SW480 (cell line): ENCODE measurements around the gene MBD3.

ENCODE experiments used
- DNase-seq: peaks from one replicate; pipeline ENCODE4 v3.0.0-alpha.2; 2016; ENCODE audit warnings: low spot score

MBD3 gene

GRCh38 chr19:1618157-1619093 is 25.8 kb upstream of the MBD3 start:
- peak; percentile 33 for DNase-seq

GRCh38 chr19:1616875-1617274 is 24.2 kb upstream of the MBD3 start:
- no peak for DNase-seq

DNA sequence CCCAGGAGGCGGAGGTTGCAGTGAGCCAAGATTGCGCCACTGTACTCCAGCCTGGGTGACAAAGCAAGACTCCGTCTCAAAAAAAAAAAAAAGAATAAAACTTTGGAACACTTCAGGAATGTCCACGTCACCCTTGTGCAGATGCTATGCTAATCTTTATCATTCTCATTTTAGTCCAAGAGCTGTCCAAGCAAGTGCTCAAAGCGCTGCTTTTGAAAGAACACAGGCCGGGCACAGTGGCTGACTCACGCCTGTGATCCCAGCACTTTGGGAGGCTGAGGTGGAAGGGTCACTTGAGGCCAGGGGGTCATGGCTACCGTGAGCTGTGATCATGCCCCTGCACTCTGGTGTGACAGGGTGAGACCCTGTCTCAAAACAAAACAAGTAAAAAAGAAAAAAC is 23.7 kb upstream of the MBD3 start:
- DNase-seq: no peak

GRCh38 chr19:1615156-1615765 is 22.6 kb upstream of the MBD3 start:
- no peak for DNase-seq

DNA sequence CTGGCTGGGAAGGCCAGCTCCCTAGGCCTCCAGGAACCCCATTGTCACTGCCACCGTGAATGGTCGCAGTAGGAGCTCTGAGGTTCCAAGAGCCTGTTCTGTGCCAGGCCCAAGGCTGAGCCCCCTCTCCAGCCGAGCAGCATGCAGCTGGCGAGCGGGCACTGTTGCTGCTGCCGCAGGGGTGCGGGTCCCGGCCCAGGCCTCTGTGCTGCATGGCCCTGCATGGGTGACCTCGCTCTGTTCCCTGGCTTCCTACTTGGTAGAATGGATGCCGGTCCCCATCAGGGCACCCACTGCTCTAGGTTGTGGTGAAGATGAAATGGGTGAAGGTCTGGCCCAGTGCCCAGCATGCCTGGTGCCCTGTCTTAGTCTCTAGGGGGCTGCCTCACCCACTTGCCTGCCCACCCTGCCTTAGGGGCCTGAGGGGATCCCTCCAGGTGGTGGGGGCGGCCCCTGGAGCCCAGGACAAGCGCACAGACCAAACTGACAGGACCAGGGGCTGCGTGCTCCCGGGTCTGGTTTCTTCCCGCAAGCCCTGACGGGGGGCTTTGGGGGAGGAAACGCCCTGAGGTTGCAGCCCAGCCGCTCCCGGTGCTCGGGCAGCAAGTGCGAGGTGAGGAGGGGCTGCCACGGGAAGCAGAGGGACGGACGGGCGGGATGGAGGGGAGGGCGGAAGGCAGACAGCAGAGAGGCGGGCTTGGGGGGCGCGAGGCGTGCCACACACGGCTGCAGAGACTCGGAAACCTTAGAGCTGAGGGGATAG is 21.3 kb upstream of the MBD3 start:
- DNase-seq: no peak

GRCh38 chr19:1613146-1613545 is 20.5 kb upstream of the MBD3 start:
- no peak for DNase-seq

DNA sequence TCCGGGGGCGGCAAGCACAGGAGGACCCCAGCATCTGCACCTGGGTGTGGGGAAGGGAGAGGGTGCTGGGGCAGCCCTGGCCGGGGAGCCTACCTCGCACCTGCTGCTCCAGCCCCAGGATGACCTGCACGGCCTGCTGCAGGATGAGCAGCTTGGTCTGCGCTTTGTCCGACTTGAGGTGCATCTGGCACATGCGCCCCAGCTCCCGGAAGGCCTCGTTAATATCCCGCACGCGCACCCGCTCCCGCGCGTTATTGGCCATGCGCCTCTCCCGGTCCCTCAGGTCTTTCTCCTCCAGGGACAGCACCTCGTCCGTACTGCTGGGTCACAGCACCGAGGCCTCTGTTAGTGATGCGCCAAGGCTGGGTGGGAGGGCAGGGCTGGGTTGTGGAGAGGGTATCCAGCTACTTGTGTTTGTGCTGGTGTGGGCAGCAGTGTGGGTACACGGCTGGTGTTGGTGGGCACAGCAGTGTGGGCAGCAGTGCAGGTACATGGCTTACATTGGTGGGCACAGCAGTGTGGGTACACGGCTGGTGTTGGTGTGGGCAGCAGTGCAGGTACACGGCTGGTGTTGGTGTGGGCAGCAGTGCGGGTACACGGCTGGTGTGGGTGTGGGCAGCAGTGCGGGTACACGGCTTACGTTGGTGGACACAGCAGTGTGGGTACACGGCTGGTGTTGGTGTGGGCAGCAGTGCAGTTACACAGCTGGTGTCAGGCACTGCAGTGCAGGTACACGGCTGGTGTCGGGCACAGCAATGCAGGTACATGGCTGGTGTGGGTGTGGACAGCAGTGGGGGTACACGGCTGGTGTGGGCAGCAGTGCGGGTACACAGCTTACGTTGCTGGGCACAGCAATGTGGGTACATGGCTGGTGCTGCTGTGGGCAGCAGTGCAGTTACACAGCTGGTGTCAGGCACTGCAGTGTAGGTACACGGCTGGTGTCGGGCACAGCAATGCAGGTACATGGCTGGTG is 19.7 kb upstream of the MBD3 start:
- DNase-seq: no peak

DNA sequence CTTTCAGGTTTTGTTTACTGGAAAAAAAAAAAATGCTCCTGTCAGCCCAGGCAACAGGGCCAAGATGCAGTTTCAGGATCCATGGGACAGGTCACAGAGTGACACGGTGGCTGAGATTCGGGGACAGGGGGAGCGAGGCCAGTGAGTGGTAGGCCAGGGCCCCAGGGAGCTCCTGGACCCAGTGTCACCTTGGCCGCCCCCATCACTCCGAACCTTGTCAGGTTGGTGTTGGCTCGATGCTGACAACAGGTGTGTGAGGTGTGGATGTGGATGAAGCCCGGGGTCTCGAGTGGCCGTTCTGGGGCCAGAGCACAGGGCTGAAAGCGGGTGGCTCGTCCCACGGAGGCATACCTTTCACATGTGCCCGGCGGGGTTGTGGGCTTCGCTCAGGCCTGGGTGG is 18.7 kb upstream of the MBD3 start:
- DNase-seq: no peak

DNA sequence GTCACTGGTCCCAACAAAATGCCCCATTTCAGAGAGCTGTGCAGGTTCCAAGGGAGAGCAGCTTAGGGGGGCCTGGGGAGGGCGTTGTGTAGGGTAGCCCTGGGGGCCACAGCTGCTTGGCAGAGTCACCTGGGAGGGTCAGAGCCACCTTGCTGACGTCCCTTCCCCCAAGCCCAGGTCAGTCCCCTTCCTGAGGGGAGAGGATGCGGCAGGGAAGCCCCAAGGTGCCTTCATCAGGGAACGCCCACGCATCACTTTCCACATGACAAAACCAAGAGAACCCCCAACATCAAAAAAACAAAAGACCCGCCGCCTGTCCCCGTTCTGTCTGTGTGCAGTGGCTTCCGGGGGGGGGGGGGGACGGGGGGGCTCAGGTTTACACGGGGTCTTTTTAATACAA is 17.9 kb upstream of the MBD3 start:
- DNase-seq: no peak

- DNase-seq: no peak
Measured at GRCh38 chr19:1609680-1610474, 17.2 kb upstream of the MBD3 start.

DNA sequence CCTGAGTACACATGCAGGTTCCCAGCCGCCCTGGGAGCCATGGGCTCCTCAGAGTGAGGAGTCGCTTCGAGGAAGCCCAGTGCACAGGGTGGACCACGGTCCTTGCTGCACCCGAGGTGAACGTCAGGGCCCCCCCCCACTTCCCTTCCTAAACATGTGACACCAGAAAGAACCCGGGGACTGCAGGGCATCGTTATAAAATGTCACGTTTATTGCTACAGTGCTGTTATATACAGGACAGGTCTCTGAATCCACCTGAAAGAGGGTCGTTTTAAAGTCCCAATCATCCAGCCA is 16.4 kb upstream of the MBD3 start:
- no peak for DNase-seq

DNA sequence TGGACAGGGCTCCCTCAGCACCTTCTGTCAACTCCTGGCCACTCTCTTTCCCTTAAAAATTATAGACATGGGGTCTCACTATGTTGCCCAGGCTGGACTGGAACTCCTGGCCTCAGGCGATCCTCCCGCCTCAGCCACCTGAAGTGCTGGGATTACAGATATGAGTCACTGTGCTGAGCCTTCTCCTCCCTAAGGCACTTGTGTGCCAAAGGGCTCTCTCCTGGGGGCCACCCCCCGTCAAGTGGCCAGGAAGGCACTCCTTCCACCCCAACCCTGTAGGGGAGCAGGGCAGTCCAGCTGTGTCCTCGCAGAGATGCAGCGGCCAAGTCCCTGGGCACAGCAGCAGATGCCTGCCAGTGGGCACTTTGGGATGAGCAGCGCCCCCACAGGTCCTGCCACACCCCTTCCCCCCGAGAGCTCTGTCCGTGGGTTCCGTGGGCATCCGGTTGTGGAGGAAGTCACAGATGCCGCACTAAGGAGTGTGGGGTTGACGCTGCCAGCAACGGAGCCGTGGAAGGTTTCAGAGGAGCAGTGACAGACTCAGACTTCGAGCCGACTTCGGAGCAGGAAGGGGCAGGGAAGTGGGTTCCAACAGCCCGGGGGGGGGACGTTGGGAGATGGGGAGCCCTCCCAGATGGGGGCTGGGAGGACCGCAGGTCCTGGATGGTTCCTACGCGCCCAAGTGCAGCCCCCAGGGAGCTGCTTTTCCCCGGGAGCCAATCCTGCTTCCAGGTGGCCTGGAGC is 15.9 kb upstream of the MBD3 start:
- no peak for DNase-seq

DNA sequence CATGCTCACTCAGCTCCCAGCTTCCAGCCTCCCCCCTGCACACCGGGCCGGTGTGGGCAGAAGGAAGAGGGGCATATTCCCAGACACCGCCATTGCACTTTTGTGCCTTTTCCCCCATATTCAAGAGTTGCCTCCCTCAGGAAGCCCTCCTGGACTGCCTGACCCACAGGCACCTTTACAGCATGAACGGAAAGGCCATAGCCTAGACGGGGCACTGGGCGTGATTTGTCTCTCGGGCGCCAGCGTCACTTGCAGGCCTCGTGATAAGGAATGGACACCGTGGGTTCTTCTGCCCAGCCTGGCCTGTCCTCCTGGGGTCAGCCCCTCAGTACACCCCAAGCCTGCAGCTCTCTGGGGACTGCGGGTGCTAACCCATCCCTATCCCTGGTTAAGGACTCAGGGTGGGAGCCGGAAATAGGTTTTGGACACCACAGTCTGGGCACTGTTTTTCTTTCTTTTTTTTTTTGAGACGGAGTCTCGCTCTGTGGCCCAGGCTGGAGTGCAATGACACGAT is 13.5 kb upstream of the MBD3 start:
- no peak for DNase-seq

- DNase-seq: peak; percentile 92
Measured at GRCh38 chr19:1605236-1606137, 12.8 kb upstream of the MBD3 start, which contains the start of gene UQCR11. Gene UQCR11, minus strand, starts transcription at chr19:1605462. Its CDS starts 53 bp downstream, at chr19:1605409.

DNA sequence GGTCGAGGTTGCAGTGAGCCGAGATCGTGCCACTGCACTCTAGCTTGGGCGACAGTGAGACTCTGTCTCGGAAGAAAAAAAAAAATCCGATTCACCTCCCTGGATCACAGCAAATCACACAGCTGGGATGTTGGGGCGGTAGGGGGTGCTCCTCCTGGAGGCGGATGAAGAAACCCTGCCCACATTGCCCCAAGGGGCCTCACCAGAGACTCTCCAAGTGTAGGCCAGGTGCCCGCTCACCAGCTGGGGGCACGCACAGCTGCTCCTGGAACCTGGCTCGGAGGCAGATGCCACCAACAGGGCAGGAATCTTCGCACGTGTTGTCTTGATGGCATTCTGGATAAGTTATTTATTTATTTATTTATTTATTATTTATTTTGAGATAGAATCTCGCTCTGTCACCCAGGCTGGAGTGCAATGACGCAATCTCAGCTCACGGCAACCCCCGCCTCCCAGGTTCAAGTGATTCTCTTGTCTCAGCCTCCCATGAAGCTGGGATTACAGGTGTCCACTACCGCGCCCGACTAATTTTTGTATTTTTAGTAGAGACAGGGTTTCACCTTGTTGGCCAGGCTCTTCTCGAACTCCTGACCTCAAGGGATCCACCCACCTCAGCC is 9.5 kb upstream of the MBD3 start:
- no peak for DNase-seq

GRCh38 chr19:1601613-1602064 is 9.0 kb upstream of the MBD3 start:
- DNase-seq: no peak

- no peak for DNase-seq
Measured at GRCh38 chr19:1599460-1599846, 6.8 kb upstream of the MBD3 start.

DNA sequence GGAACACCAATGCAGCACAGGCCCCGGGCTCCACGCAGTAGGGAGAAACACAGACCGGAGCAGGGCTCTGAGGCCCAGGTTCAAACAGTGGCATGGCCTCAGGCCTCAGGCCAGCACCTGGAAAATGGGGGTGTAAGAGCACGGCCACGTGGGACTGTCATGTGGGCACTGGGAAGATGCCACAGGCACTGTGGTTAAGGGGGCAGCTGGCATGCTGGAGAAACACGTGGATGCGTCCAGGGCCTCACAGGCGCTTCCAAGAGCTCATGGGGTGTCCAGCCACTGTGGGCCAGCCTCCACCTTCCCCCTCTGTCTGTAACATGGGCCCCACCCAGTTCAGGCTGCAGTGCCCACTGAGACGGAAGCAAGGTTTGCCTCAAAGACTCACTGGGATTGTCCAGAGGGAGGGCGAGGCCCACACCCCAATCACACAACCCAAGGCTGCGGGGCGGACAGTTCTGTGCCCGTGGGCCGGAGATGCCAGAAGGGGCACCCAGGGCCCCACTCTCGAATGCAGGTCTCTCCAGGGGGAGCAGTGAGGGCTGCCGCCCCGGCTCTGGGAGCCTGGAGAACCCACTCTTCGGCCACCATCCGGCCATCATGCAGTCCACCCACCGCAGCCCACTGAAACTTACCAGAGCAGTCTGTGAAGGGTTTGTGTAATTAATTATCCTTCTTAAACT is 6.3 kb upstream of the MBD3 start:
- no peak for DNase-seq
